G401 (cell line): ENCODE measurements around the gene SMPD3. TPM values are rescaled to one million over a fixed set of nuclear protein-coding genes. Genes with fewer than 3 reads are reported as not detected.
A peak's percentile ranks its signal among the peaks of the same experiment; 100 is the strongest.

Source experiments
- DNase-seq: peaks from one replicate; pipeline ENCODE4 v3.0.0-alpha.2; 2015; ENCODE audit warnings: low spot score
- in situ Hi-C: cut with HindIII; loops from 2 replicates; pipeline ENCODE4 v1.10.0; 2016; ENCODE audit warnings: low sequenced_read_pairs, mixed read lengths
- total RNA-seq: library from RNA; depleted of rRNA; stranded (reverse); fragments of >200 nt; shearing (Covaris generic); gene quantifications from 2 replicates; pipeline ENCODE4 v1.2.3, GENCODE V29; 2014; rRNA removed

The SMPD3 gene
- total RNA-seq, 1 experiment from 2014 or later, result 0.03 TPM

DNA sequence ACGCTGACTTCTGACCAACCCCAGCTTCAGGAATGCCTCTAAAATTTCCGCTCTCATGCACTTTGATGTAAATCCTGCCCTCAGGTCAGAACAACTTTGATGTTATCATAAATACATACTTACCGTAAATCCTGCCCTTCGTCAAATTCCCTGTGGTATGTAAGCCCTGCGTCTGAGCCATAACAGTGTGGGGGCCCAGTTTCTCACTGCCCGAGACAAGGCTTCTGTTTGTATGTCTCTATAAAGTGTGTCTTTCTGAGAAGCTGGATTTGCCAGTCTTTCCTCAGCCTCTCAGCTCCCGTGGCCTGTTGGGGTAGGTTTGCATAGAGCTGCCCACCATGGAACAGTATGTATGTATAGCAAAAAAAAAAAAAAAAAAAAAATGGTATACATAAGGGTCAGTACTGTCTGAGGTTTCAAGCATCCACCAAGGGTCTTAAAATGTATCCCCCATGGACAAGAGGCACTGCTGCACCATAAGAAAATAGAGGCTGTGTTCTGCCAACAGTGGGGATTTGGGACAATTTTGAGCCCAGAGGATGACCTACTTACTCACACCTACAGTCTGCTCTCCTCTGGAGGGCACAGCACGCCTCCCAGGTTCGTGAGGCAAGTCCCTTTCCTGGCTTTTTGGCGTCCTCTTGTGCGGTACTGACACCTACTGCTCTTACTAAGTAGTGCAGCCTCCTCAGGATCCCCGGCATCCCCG, 120.0 kb downstream of the SMPD3 start:
- DNase-seq, result peak; percentile 97
- in situ Hi-C loops, result no loop called here

DNA sequence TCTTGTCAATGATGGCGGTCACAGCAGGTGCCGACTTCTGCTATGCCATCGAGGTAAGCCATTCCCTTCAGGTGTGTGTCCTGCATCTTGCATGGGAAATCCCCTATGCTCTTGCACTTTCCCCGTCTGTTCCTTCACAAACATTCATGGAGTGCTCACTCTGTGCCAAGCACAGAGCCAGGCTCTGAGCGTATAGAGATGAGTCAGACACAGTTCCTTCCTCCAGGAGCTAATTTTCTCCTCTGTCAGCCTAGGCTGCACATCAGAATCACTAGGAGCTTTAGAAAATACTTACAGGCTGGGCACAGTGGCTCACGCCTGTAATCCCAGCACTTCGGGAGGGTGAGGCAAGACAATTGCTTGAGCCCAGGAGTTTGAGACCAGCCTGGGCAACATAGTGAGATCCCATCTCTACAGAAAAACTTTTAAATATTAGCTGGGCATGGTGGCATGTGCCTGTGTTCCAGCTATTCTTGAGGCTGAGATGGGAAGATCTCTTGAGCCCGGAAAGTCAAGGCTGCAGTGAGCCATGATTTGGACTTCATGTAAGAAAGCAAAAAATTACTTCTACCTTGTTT, 123.4 kb downstream of the SMPD3 start:
- in situ Hi-C loops, result no loop called here
- DNase-seq, result no peak

DNA sequence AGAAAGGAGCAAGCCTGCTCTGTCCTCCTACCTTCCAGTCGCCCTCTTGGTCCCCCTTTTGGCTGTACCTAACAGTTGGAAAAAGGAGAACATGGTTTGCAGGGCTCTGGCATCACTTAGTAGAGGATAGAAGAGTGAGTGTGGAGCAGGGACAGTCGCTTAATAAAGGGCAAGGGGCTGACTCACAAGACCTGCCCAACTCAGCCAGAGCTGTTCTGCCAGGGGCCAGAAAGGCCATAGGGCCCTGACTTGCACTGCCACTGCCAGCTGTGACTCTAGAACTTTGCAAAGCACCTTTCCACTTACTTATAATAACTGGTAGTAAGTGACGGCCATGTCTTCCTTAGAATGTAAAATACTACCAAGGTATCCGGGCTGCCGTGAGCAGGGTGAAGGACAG, 124.0 kb downstream of the SMPD3 start:
- no peak for DNase-seq
- in situ Hi-C loops, result no loop called here

DNA sequence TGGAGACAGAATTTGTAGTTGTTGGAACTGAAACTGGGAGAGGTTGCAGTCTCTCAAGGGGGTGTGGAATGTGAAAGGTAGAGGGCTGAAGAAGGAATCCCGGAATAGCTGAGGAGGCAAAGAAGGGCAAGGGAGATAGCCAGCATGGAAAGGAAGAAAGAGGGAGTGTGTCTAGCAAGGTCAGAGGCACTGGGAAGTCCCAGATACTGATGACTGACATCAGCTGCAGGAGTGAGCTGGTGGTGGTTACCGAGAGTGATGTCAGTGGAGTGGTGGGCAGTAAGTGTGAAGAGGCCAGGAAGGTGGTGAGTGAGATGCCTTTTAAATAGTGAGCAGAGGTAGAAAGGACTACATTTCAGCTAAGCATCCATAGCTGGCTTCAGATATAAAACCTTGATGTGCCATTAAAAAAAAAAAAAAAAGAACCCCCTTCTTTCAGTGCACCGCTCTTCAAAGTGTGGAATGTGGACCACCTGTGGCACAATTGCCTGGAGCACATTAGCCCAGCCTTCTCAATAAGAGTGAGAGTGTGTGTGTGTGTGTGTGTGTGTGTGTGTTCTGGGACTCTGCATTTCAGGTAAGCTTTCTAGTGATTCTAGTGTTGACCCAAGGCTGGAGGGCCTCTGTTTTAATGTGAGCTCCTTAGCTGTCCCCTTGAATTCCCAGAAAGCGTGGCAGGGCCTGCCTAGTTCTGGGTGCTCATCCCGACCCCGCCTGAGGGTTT, 129.0 kb downstream of the SMPD3 start:
- in situ Hi-C loops, result no loop called here
- DNase-seq, result no peak

DNA sequence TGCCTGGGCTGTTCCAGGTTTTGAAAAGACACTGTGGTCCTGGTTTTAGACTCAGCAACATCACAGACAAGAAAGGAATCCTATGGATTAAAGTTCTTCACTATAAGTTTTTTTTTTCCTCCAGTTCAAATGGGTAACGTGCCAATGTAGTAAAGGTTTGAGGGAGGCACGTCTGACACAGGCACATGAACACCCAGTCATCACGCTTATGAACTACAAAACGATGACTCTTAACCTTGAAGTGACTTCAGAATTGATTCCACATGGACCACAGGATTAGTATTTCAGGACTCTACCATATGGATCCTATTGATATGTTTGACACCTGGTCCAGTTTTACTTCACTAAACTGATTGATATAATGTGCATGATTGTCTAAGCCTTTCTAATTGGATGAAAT, 135.2 kb downstream of the SMPD3 start:
- in situ Hi-C loops, result no loop called here
- DNase-seq, result no peak

DNA sequence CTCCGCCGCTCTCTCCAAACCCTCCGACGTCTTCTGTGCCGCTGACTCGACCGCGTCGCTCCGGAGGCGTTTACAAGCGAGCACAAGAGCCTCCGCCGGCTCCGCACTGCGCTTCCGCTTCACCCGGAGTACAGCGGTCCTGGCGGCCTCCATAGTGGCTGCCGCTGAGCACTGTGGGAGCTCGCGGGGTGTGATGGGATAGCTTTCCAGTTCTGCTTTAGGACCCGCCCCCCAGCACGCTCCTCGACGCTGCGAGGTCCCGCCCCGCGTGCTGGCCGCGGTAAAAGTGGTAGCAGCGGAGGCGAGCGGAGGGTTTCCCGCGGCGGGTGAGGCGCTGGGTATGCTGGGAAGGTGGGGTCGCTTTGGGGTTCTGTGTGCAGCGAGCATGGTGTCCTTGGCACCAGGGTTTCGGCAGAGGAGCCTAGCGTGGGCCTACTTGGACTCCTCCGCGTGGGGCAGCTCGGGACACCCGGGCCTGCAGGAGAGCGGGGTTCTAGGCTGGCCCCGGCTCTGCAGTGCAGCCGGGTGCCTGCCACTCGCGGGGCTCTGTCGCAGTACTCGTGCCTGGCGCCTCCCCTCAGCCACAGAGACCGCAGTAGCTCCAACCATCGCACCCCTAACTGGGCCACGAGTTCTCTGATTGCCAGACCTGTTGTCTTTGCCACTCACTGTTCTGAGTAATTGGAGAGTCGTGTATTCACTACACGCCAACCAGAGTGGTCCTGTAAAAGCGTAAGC, 137.4 kb downstream of the SMPD3 start, which contains the start of the genes PRMT7 and SLC7A6OS:
TSS of gene PRMT7 (plus strand) at position 246 of the 738 bp plus-strand sequence. CDS start 4,961 bp downstream, outside the sequence.
TSS of gene SLC7A6OS (minus strand) at position 173 of the 738 bp plus-strand sequence. CDS start at position 153, 20 bp downstream.
- peak; percentile 93 for DNase-seq
- in situ Hi-C loops, result no loop called here

DNA sequence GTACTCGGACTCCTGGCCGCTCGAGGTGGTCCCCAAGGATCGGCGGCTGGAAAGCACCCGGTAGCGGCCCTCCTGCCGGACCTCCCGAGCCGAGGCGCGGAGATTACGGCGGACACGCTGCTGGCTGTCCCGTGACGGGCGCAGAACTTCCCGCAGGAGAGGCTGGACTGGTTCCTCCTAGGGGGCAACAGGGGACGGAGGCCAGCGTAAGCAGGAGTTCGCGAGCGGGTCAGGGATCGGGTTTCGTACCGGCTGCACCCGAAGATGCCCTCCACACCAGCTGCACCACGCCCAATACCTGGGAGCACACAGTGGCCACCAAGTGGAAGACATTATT, 137.9 kb downstream of the SMPD3 start:
- in situ Hi-C loops, result no loop called here
- no peak for DNase-seq

- DNase-seq, result no peak
- in situ Hi-C loops, result no loop called here
Measured at GRCh38 chr16:68309799-68310198, 138.5 kb downstream of the SMPD3 start.

Other genes with a start within 250 kb of the SMPD3 start
- 0.10 TPM in 1 of 2 replicates, not detected in the other for gene ESRP2, start 212.4 kb downstream of the SMPD3 start, total RNA-seq
- 15.3 and 19.7 TPM in 2 replicates for gene PLA2G15, start 203.1 kb downstream of the SMPD3 start, total RNA-seq
- gene SLC7A6, start 184.0 kb downstream of the SMPD3 start, total RNA-seq, result 21.5 and 27.4 TPM in 2 replicates
- gene SLC7A6OS, start 137.6 kb downstream of the SMPD3 start, total RNA-seq, result 16.7 and 23.7 TPM in 2 replicates
- gene PRMT7, start 137.5 kb downstream of the SMPD3 start, total RNA-seq, result 75.9 and 85.9 TPM in 2 replicates
- gene ZFP90, start 90.8 kb upstream of the SMPD3 start, total RNA-seq, result 32.5 and 37.0 TPM in 2 replicates
- 0.10 TPM in 1 of 2 replicates, not detected in the other for gene CDH3, start 196.8 kb upstream of the SMPD3 start, total RNA-seq